Spleen (tissue), 11 donors: ENCODE measurements around the gene IL22RA1. TPM values are rescaled to one million over a fixed set of nuclear protein-coding genes. Genes with fewer than 3 reads are reported as not detected.

Experiments
- DNase-seq: peaks from one replicate; pipeline ENCODE4 v3.0.0-alpha.2; 2020
- H3K27ac ChIP-seq, 8 donors: fragments of 200-600 bp; sonication (generic) in 7 of 8; 1 replicate in 4 of 8; 2 replicates in 4 of 8; pipeline versions ENCODE4 v1.5.0 to v1.8.0; 2016 to 2021; ENCODE audit warnings: inconsistent platforms in 4 of 8, mild to moderate bottlenecking in 4 of 8, moderate library complexity in 1 of 8
- H3K27me3 ChIP-seq, 7 donors: fragments of 200-600 bp; sonication (generic) in 6 of 7; replicated peaks in 1 of 7; 1 replicate in 4 of 7; 2 replicates in 3 of 7; pipeline versions ENCODE4 v1.5.0 to v1.8.0; 2016 to 2021; ENCODE audit warnings: inconsistent platforms in 3 of 7, mild to moderate bottlenecking in 1 of 7
- H3K36me3 ChIP-seq, 6 donors: fragments of 200-600 bp; sonication (generic) in 5 of 6; 1 replicate in 4 of 6; 2 replicates in 2 of 6; pipeline versions ENCODE4 v1.5.0 to v1.8.0; 2016 to 2021; ENCODE audit warnings: inconsistent platforms in 2 of 6
- H3K4me1 ChIP-seq, 6 donors: fragments of 200-600 bp; sonication (generic) in 5 of 6; 1 replicate in 3 of 6; 2 replicates in 3 of 6; pipeline versions ENCODE4 v1.5.0 to v1.8.0; 2016 to 2021; ENCODE audit warnings: inconsistent platforms in 3 of 6
- H3K4me3 ChIP-seq, 8 donors: fragments of 200-600 bp; sonication (generic) in 7 of 8; 1 replicate in 4 of 8; 2 replicates in 4 of 8; pipeline versions ENCODE4 v1.5.0 to v1.8.0; 2016 to 2021; ENCODE audit warnings: inconsistent platforms in 4 of 8, mild to moderate bottlenecking in 4 of 8, moderate library complexity in 2 of 8
- H3K9me3 ChIP-seq, 8 donors: fragments of 200-600 bp; sonication (generic) in 7 of 8; 1 replicate in 4 of 8; 2 replicates in 4 of 8; pipeline versions ENCODE4 v1.5.0 to v1.8.0; 2016 to 2021; ENCODE audit warnings: inconsistent platforms in 4 of 8
- POLR2A ChIP-seq, 3 donors: fragments of 450-650 bp; IDR thresholded peaks; one replicate each; pipeline ENCODE4 v1.5.1; 2017; ENCODE audit warnings: antibody characterized with exemption in 3 of 3, mild to moderate bottlenecking in 1 of 3
- POLR2AphosphoS5 ChIP-seq, 3 donors: sonication (generic); formaldehyde crosslinking; IDR thresholded peaks; one replicate each; pipeline ENCODE4 v1.5.1; 2017; ENCODE audit warnings: antibody characterized with exemption in 3 of 3
- WGBS, 5 donors: extraction: QIAGEN DNeasy Blood & Tissue Kit in 3 of 5; methylation state at CpG; one replicate each; pipeline versions ENCODE4 v1.1.5 to v1.1.7; 2013 to 2018; 5-methylcytosine and 5-hydroxymethylcytosine counted together
- intact Hi-C: fragments of 100-400 bp; cut with DNase I; formaldehyde crosslinking; loops from one replicate; pipeline ENCODE4 v1.15.0; 2023; ENCODE audit warnings: low total_unique reads
- polyA plus RNA-seq, 3 donors: library from polyadenylated mRNA; stranded (reverse); fragments of 200-250 nt; gene quantifications; one replicate each; pipeline ENCODE4 v1.2.1, GENCODE V29; 2013
- total RNA-seq, 7 donors: library from RNA; depleted of rRNA in 3 of 7; stranded (reverse); fragments of >200 nt in 3 of 7; fragmentation: NEBNext Ultra II Directional in 4 of 7; extraction: Animal tissue kit (Norgen Biotek cat#: 25700) in 4 of 7; gene quantifications; one replicate each; pipeline versions ENCODE4 v1.1.0 to v1.2.1, GENCODE V29; 2016 to 2021
- TF ChIP-seq, protein P1 (sequence below), 11 experiments: fragments of 200-600 bp in 7 of 11; fragments of 450-650 bp in 4 of 11; sonication (generic) in 4 of 11; IDR thresholded peaks in 8 of 11; conservative IDR thresholded peaks in 3 of 11; 1 replicate in 7 of 11; 2 replicates in 4 of 11; pipeline versions ENCODE4 v1.4.0 to v1.8.0; 2016 to 2021; ENCODE audit warnings: antibody characterized with exemption in 11 of 11, inconsistent platforms in 4 of 11, mild to moderate bottlenecking in 1 of 11
- donor health status: healthy with polysubstance abuse.
- donor health status: DM: no; HTN: no; CAD: no; lungs with moderate emphysema.
- donor health status: DM: no; HTN: no; CAD: no.
- donor health status: Bipolar disorder and iron deficiency.
- donor health status: healthy.
- donor health status: DM: no; HTN: no; CAD: no.
- donor health status: DM: yes; HTN: yes; CAD: no.

IL22RA1 gene
- total and polyA plus RNA-seq, 10 donors, result not detected

DNA sequence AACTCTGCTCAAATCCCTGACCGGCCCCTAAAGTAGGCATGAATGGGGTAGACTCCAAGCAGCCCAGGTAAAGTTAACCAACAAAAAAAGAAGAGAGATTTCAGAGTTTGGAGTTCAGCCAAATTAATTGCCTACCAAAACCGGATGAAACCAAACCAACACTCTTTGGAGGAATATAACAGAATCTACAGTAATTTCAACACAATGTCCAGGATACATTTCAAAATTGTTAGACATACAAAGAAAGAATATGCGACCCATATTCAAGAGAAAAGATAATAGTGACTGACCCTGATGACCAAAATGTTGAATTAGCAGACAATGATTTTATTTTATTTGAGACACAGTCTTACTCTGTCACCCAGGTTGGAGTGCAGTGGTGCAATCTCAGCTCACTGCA lies 12.6 kb downstream of the IL22RA1 start:
- H3K4me3 ChIP-seq, result no peak overlapping the region
- no peaks in the 10 kb centered on the region for H3K36me3 ChIP-seq
- H3K27ac ChIP-seq, result no peak overlapping the region
- TF ChIP-seq, protein P1, sequence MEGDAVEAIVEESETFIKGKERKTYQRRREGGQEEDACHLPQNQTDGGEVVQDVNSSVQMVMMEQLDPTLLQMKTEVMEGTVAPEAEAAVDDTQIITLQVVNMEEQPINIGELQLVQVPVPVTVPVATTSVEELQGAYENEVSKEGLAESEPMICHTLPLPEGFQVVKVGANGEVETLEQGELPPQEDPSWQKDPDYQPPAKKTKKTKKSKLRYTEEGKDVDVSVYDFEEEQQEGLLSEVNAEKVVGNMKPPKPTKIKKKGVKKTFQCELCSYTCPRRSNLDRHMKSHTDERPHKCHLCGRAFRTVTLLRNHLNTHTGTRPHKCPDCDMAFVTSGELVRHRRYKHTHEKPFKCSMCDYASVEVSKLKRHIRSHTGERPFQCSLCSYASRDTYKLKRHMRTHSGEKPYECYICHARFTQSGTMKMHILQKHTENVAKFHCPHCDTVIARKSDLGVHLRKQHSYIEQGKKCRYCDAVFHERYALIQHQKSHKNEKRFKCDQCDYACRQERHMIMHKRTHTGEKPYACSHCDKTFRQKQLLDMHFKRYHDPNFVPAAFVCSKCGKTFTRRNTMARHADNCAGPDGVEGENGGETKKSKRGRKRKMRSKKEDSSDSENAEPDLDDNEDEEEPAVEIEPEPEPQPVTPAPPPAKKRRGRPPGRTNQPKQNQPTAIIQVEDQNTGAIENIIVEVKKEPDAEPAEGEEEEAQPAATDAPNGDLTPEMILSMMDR (IDR thresholded peaks at IDR 0.05 in 8 of 11, conservative IDR thresholded peaks at IDR 0.05 in 3 of 11), result no peak
- TF ChIP-seq POLR2A (IDR thresholded peaks at IDR 0.05), result no peak
- no peak for TF ChIP-seq POLR2AphosphoS5 (IDR thresholded peaks at IDR 0.05)
- intact Hi-C loops, result no loop called here
- no peak for DNase-seq
- WGBS, 5 donors, result 78 to 90% (median 88%) methylated on average over 3 of the region's 3 CpGs
- peaks cover 0 to 37% (median 20%) of the 10 kb centered on the region in 8 donors for H3K9me3 ChIP-seq
- no peaks in the 10 kb centered on the region for H3K4me1 ChIP-seq
- peaks cover 0 to 4% (median 0%) of the 10 kb centered on the region in 7 donors for H3K27me3 ChIP-seq

DNA sequence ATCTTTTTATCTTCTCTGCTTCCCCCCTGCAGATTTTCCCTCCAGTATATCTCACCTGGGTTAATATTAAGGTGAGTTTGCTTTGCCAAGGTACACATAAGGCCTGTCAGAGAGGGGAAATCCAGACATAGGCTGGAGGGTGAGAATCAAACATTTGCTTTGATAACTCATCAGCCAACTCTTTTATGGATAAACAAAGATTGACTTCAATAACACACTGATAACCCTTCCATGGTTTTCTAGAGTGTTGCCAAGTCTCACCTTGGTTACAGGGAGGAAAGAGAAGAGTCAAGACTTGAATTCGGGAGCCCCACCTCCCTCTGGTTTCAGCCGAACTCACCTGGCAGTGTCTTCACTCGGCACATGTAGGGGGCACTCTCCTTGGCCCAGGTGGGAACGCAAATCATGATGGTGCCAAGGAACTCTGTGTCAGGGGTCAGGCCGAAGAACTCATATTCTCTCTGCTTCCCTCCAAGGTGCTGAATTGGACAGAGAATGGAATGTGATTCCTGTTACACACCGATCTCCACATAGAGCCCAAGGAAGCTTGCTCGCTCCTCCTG lies 15.1 kb downstream of the IL22RA1 start:
- H3K27ac ChIP-seq, result no peak overlapping the region
- peaks cover 0 to 4% (median 0%) of the 10 kb centered on the region in 7 donors for H3K27me3 ChIP-seq
- H3K36me3 ChIP-seq, result no peaks in the 10 kb centered on the region
- intact Hi-C loops, result no loop called here
- DNase-seq, result no peak
- no peaks in the 10 kb centered on the region for H3K4me1 ChIP-seq
- H3K9me3 ChIP-seq, result peaks cover 0 to 35% (median 20%) of the 10 kb centered on the region in 8 donors
- no peak overlapping the region for H3K4me3 ChIP-seq
- TF ChIP-seq POLR2A (IDR thresholded peaks at IDR 0.05) (no peak), POLR2AphosphoS5 (IDR thresholded peaks at IDR 0.05) (no peak)
- TF ChIP-seq, protein P1 (IDR thresholded peaks at IDR 0.05 in 8 of 11, conservative IDR thresholded peaks at IDR 0.05 in 3 of 11), result no peak
- 80 to 91% (median 83%) methylated on average over 7 of the region's 7 CpGs for WGBS, 5 donors

GRCh38 chr1:24127134-24127800 lies 15.7 kb downstream of the IL22RA1 start:
- peaks cover 0 to 35% (median 20%) of the 10 kb centered on the region in 8 donors for H3K9me3 ChIP-seq
- intact Hi-C loops, result no loop called here
- no peak overlapping the region for H3K27ac ChIP-seq
- H3K4me1 ChIP-seq, result no peaks in the 10 kb centered on the region
- H3K4me3 ChIP-seq, result no peak overlapping the region
- no peak for TF ChIP-seq POLR2A (IDR thresholded peaks at IDR 0.05)
- TF ChIP-seq, protein P1 (IDR thresholded peaks at IDR 0.05 in 8 of 11, conservative IDR thresholded peaks at IDR 0.05 in 3 of 11), result no peak
- no peak for TF ChIP-seq POLR2AphosphoS5 (IDR thresholded peaks at IDR 0.05)
- DNase-seq, result no peak
- 80 to 92% (median 85%) methylated on average over 3 of the region's 3 CpGs for WGBS, 5 donors
- peaks cover 0 to 4% (median 0%) of the 10 kb centered on the region in 7 donors for H3K27me3 ChIP-seq
- no peaks in the 10 kb centered on the region for H3K36me3 ChIP-seq

- Histone ChIP-seq H3K36me3 (no peaks in the 10 kb centered on the region), H3K4me3 (no peak overlapping the region), H3K4me1 (no peaks in the 10 kb centered on the region), H3K27ac (no peak overlapping the region), H3K27me3 (peaks cover 0 to 4% (median 0%) of the 10 kb centered on the region in 7 donors), H3K9me3 (peaks cover 0 to 28% (median 20%) of the 10 kb centered on the region in 8 donors)
- no peak for DNase-seq
- WGBS, 5 donors, result 75 to 87% (median 79%) methylated on average over 5 of the region's 5 CpGs
- TF ChIP-seq POLR2A (IDR thresholded peaks at IDR 0.05) (no peak), POLR2AphosphoS5 (IDR thresholded peaks at IDR 0.05) (no peak)
- TF ChIP-seq, protein P1 (IDR thresholded peaks at IDR 0.05 in 8 of 11, conservative IDR thresholded peaks at IDR 0.05 in 3 of 11), result no peak
- intact Hi-C loops, result no loop called here
Observed at GRCh38 chr1:24126672-24127023, 16.3 kb downstream of the IL22RA1 start.
